AG09309 (cell line): ENCODE data around the gene MEG3.

ENCODE experiments used
- DNase-seq: peaks from one replicate; pipeline ENCODE4 v3.0.0-alpha.2; 2010; ENCODE audit warnings: low read depth
- H3K4me3 ChIP-seq: 2 replicates; pipeline ENCODE4 v1.5.1; 2011; ENCODE audit warnings: mild to moderate bottlenecking, low read depth, low read length, moderate library complexity; ENCODE audit not compliant: control insufficient read depth
- CTCF ChIP-seq: IDR thresholded peaks from 2 replicates; pipeline ENCODE4 v1.5.1; 2011; ENCODE audit warnings: mild to moderate bottlenecking, low read depth, low read length, inconsistent platforms; ENCODE audit not compliant: insufficient read depth, control insufficient read depth; ENCODE audit errors: missing control alignments

The MEG3 gene

GRCh38 chr14:100779691-100780080, 46.2 kb upstream of the MEG3 start:
- no peak overlapping the region for H3K4me3 ChIP-seq
- no peak for DNase-seq
- TF ChIP-seq CTCF: no peak

- no peak overlapping the region for H3K4me3 ChIP-seq
- DNase-seq: no peak
- no peak for TF ChIP-seq CTCF
These were observed 45.7 kb upstream of the MEG3 start for GRCh38 chr14:100780246-100780645.

GRCh38 chr14:100780646-100781355, 45.1 kb upstream of the MEG3 start:
- no peak for TF ChIP-seq CTCF
- no peak overlapping the region for H3K4me3 ChIP-seq
- no peak for DNase-seq

- no peak for TF ChIP-seq CTCF
- no peak overlapping the region for H3K4me3 ChIP-seq
- no peak for DNase-seq
These were observed 44.0 kb upstream of the MEG3 start for GRCh38 chr14:100781952-100782351.

GRCh38 chr14:100782516-100783320, 43.2 kb upstream of the MEG3 start:
- no peak for DNase-seq
- no peak overlapping the region for H3K4me3 ChIP-seq
- no peak for TF ChIP-seq CTCF

- TF ChIP-seq CTCF: no peak
- H3K4me3 ChIP-seq: no peak overlapping the region
- no peak for DNase-seq
These were observed 42.1 kb upstream of the MEG3 start for GRCh38 chr14:100783630-100784370.
